BJ (cell line): Measurements from ENCODE around the gene ARHGAP24. TPM values are rescaled to one million over a fixed set of nuclear protein-coding genes. Genes with fewer than 3 reads are reported as not detected.

Experiments used
- CTCF ChIA-PET: fragments of 350-600 bp; formaldehyde crosslinking; extraction: SDS; loops from one replicate; lab custom pipeline; 2021; ENCODE audit warnings: antibody characterized with exemption, inconsistent platforms; lab: Yijun Ruan, JAX
- POLR2A ChIA-PET: fragments of 300-600 bp; sonication (Branson Sonifier 250); formaldehyde crosslinking; extraction: SDS; loops from one replicate; lab custom pipeline; 2021; ENCODE audit warnings: antibody characterized with exemption; lab: Charles Lee
- DNase-seq: peaks from one replicate; pipeline ENCODE4 v3.0.0-alpha.2; 2011; ENCODE audit warnings: low read depth
- H3K27me3 ChIP-seq: 2 replicates; pipeline ENCODE4 v1.6.0; 2011; ENCODE audit warnings: low read length; ENCODE audit not compliant: control insufficient read depth, insufficient read depth
- H3K36me3 ChIP-seq: 2 replicates; pipeline ENCODE4 v1.5.1; 2011; ENCODE audit warnings: low read length; ENCODE audit not compliant: control insufficient read depth, insufficient read depth
- H3K4me3 ChIP-seq: 2 replicates; pipeline ENCODE4 v1.5.1; 2011; ENCODE audit warnings: low read depth, mild to moderate bottlenecking, control low read depth, low read length
- CTCF ChIP-seq: IDR thresholded peaks from 2 replicates; pipeline ENCODE4 v1.5.1; 2011; ENCODE audit warnings: low read depth, mild to moderate bottlenecking, control low read depth, inconsistent platforms, low read length, moderate library complexity; ENCODE audit not compliant: insufficient read depth
- polyA plus RNA-seq: library from polyadenylated mRNA; depleted of rRNA; stranded (reverse); fragments of >200 nt; gene quantifications from 2 replicates; pipeline ENCODE4 v1.2.3, GENCODE V29; 2011

Gene ARHGAP24
- polyA plus RNA-seq, 1 experiment, result 17.7 TPM

GRCh38 chr4:85639946-85640345, 165.0 kb downstream of the ARHGAP24 start:
- POLR2A ChIA-PET, result no interaction called here
- CTCF ChIA-PET, result no interaction called here
- Histone ChIP-seq H3K36me3 (no peaks in the 10 kb centered on the region), H3K4me3 (no peak overlapping the region), H3K27me3 (no peaks in the 10 kb centered on the region)
- DNase-seq, result no peak
- no peak for TF ChIP-seq CTCF

- Histone ChIP-seq H3K27me3 (no peaks in the 10 kb centered on the region), H3K4me3 (no peak overlapping the region), H3K36me3 (no peaks in the 10 kb centered on the region)
- ChIA-PET CTCF (interaction anchor here (1.5 kb wide), 1 partner anchor 16 kb away, joined by 5 read pairs; no protein-coding TSS in a partner anchor), POLR2A (interaction anchor here (0.6 kb wide), 1 partner anchor 120 kb away, joined by 3 read pairs; no protein-coding TSS in a partner anchor)
- DNase-seq, result no peak
- TF ChIP-seq CTCF, result no peak
These were observed 167.6 kb downstream of the ARHGAP24 start for GRCh38 chr4:85642356-85643100.

GRCh38 chr4:85644061-85644460, 169.1 kb downstream of the ARHGAP24 start:
- H3K36me3 ChIP-seq, result no peaks in the 10 kb centered on the region
- no peaks in the 10 kb centered on the region for H3K27me3 ChIP-seq
- DNase-seq, result no peak
- CTCF ChIA-PET, result no interaction called here
- POLR2A ChIA-PET, result no interaction called here
- TF ChIP-seq CTCF, result no peak
- no peak overlapping the region for H3K4me3 ChIP-seq

GRCh38 chr4:85650908-85651307, 176.0 kb downstream of the ARHGAP24 start:
- POLR2A ChIA-PET, result no interaction called here
- Histone ChIP-seq H3K4me3 (no peak overlapping the region), H3K27me3 (no peaks in the 10 kb centered on the region), H3K36me3 (no peaks in the 10 kb centered on the region)
- no peak for TF ChIP-seq CTCF
- no peak for DNase-seq
- CTCF ChIA-PET, result no interaction called here

- no peak overlapping the region for H3K4me3 ChIP-seq
- ChIA-PET CTCF (interaction anchor here (0.7 kb wide), 1 partner anchor 219 kb away, joined by 3 read pairs; no protein-coding TSS in a partner anchor), POLR2A (no interaction called here)
- H3K36me3 ChIP-seq, result no peaks in the 10 kb centered on the region
- TF ChIP-seq CTCF, result no peak
- DNase-seq, result no peak
- H3K27me3 ChIP-seq, result no peaks in the 10 kb centered on the region
These were observed 182.0 kb downstream of the ARHGAP24 start for GRCh38 chr4:85656759-85657505.
